Subcutaneous adipose tissue (tissue), 4 donors: Measurements from ENCODE around the gene APBA3. TPM values are rescaled to one million over a fixed set of nuclear protein-coding genes. Genes with fewer than 3 reads are reported as not detected.

Experiments used
- CTCF ChIP-seq: fragments of 450-650 bp; IDR thresholded peaks from one replicate; pipeline ENCODE4 v1.5.1; 2016; ENCODE audit warnings: low read depth, mild to moderate bottlenecking, control low read depth, antibody characterized with exemption, moderate library complexity
- total RNA-seq, 4 donors: library from RNA; depleted of rRNA; stranded (reverse); fragments of >200 nt; gene quantifications; one replicate each; pipeline ENCODE4 v1.1.0, GENCODE V29; 2016

The APBA3 gene
- total RNA-seq, 4 donors from 2014 or later, result 12.4 to 31.3 (median 15.4) TPM

GRCh38 chr19:3760871-3761361, 576 bp downstream of the APBA3 start:
- TF ChIP-seq CTCF, result no peak

DNA sequence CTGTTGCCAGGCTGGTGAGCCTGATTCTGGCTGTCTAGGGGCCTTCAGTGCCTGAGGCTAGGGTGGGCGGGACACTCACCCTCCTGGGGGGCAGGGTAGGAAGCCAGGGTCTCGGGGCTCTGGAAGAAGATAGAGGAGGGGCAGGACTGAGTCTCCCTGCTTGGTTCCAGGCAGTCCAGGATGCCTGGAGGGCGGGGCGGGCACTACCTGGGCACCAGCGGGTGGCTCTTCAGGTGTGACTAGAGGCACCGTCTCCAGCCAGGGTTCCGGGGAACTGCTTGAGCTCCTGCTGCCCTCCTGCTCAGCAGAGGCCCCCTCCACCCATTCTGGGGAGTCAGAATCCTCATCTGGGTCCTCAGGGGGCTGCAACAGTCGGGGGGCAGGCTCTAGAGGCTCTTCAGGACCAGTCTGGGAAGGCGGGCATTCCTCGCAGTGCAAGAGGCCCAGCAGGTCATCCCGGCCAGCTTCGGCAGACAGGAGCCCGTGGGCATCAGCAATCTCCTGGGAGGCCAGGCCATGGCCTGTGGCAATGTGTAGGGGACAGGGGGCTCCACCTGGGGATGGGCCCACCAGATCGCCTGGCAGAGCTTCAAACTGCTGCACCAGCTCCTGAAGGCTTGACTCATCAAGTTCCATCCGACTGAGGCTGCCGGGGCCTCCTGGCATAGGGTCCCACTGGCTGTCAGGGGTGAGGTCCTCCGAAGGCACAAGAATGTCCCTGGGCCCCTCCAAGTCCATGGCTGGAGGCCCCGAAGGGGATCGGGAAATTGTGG, 1.8 kb downstream of the APBA3 start:
- TF ChIP-seq CTCF, result no peak

- no peak for TF ChIP-seq CTCF
These were observed 7.7 kb downstream of the APBA3 start for GRCh38 chr19:3753631-3754410.

GRCh38 chr19:3752492-3752891, 9.0 kb downstream of the APBA3 start:
- TF ChIP-seq CTCF, result no peak

GRCh38 chr19:3751236-3751635, 10.3 kb downstream of the APBA3 start:
- no peak for TF ChIP-seq CTCF

DNA sequence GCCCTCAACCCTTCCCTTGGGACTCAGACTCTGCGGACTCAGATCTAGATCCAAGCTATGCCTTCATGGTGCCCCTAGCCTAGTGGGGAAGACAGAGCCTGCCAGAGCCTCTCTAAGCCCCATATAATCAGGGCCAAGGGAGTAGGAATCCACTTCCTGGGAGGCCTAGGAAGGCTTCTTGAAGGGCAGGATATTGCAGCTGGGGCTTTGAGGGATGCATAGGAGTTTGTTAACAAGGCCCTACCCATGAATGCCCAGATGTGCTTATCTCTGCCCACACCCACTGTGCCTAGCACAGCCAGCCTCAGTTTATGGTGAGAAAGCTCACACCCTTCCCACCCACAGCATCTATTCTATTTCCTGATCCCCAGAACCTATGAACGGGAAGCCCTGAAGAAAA, 11.3 kb downstream of the APBA3 start:
- TF ChIP-seq CTCF, result no peak

DNA sequence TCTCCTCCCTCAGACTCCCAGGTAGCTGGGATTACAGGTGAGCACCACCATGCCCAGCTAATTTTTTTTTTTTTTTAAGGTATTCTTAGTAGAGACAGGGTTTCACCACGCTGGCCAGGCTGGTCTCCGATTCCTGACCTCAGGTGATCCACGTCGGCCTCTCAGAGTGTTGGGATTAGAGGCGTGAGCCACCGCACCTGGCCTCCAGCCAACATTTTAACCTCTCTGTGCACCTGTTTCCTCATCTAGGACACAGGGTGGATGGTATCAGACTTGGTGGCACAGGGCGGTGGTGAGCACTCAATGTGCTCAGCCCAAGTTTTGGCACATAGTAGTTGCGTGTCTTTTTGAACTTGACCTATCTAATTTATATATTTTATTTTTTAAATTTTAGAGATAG, 12.5 kb downstream of the APBA3 start:
- no peak for TF ChIP-seq CTCF
